Stimulated activated memory B cell treated with anti-CD40 and anti-IgM and Interleukin-4, amounts not matched to agents 10 μg/mL and 1 μg/mL and 100 μg/mL, for 72 hours (primary cell): ENCODE results near the gene CBX1.
A peak's percentile ranks its signal among the peaks of the same experiment; 100 is the strongest.

ENCODE experiments used
- ATAC-seq: fragments of 150-1000 bp; cut with Tn5 transposase; 2 replicates; pipeline ENCODE4 v1.10.0; 2021
- H3K27ac Mint-ChIP-seq: one replicate; pipeline ENCODE4 v1.8.0; 2022; ENCODE audit warnings: mild to moderate bottlenecking, mixed read lengths
- H3K27me3 Mint-ChIP-seq: one replicate; pipeline ENCODE4 v1.8.0; 2022; ENCODE audit warnings: mixed read lengths
- H3K36me3 Mint-ChIP-seq: one replicate; pipeline ENCODE4 v1.8.0; 2022; ENCODE audit warnings: mixed read lengths
- H3K4me1 Mint-ChIP-seq: one replicate; pipeline ENCODE4 v1.8.0; 2022; ENCODE audit warnings: mixed read lengths
- H3K4me3 Mint-ChIP-seq: one replicate; pipeline ENCODE4 v1.8.0; 2022; ENCODE audit warnings: mild to moderate bottlenecking, moderate library complexity, mixed read lengths
- H3K9me3 Mint-ChIP-seq: one replicate; pipeline ENCODE4 v1.8.0; 2022; ENCODE audit warnings: mixed read lengths

CBX1 gene

GRCh38 chr17:48101012-48101720 lies at the start of gene CBX1:
Gene CBX1 (minus strand): TSS chr17:48101478. CDS start chr17:48077004, 24,474 bp downstream.
- ATAC-seq: peak; percentile 99
- Mint-ChIP-seq H3K4me1 (peaks cover 54% of the 10 kb centered on the region), H3K4me3 (peak within 1 kb of the TSS; percentile 95), H3K27me3 (no peaks in the 10 kb centered on the region), H3K36me3 (no peaks in the 10 kb centered on the region), H3K9me3 (no peaks in the 10 kb centered on the region), H3K27ac (peak within 1 kb of the TSS; percentile 97)

DNA sequence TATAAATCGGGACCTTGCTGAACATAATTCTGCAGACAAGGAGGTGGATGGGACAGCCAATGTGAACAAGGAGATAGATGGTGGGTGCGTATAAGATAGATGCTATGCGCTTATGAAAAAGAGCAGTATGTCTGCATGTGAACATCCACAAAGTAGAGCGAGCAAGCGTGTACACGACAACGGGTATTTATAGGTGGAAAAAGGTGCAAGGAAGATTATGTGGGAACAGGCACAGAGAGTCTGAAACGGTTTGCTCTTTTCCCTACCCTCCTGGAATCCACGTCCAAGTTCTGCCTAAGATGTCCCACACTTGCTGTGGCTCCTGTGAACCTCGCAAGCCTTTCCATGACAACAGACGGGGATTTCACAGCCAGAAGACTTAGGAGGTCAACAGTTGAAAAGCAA lies 49.3 kb upstream of the CBX1 start:
- ATAC-seq: no peak
- Mint-ChIP-seq H3K27me3 (no peaks in the 10 kb centered on the region), H3K27ac (no peak overlapping the region), H3K9me3 (no peaks in the 10 kb centered on the region), H3K4me3 (no peak overlapping the region), H3K4me1 (no peaks in the 10 kb centered on the region), H3K36me3 (no peaks in the 10 kb centered on the region)

DNA sequence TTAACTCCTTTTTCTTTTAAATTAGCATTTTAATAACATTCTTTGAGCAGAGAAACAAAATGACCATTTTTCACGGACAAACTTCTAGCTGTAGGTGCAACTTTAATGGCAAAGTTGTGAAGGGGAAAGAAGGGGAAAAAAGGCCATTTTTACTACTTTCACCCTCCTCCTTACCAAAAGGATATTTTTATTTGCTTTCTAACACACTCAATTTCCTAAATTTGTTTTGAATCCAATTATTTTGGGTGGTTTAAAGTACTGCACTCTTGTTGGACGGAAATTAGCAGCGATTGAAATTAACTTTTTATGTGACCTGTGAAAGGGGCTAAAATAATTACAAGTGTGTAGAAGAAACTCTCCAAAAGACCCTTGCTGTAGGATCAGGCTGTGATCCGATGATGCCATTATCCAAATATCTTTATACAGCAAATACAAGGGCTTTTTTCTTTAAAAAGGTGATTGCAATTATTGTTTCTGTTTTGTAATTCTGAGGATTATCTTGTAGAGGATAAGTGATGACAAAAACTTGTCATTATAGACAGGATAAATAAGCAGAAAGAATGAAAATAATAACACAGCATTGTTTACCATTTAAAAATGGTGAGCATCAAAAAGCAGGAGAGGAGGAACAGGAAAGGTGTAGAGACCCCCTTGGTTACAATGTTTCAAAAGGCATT lies 48.6 kb upstream of the CBX1 start:
- no peaks in the 10 kb centered on the region for H3K27me3 Mint-ChIP-seq
- H3K27ac Mint-ChIP-seq: no peak overlapping the region
- no peaks in the 10 kb centered on the region for H3K36me3 Mint-ChIP-seq
- H3K9me3 Mint-ChIP-seq: no peaks in the 10 kb centered on the region
- no peak overlapping the region for H3K4me3 Mint-ChIP-seq
- no peaks in the 10 kb centered on the region for H3K4me1 Mint-ChIP-seq
- ATAC-seq: no peak

DNA sequence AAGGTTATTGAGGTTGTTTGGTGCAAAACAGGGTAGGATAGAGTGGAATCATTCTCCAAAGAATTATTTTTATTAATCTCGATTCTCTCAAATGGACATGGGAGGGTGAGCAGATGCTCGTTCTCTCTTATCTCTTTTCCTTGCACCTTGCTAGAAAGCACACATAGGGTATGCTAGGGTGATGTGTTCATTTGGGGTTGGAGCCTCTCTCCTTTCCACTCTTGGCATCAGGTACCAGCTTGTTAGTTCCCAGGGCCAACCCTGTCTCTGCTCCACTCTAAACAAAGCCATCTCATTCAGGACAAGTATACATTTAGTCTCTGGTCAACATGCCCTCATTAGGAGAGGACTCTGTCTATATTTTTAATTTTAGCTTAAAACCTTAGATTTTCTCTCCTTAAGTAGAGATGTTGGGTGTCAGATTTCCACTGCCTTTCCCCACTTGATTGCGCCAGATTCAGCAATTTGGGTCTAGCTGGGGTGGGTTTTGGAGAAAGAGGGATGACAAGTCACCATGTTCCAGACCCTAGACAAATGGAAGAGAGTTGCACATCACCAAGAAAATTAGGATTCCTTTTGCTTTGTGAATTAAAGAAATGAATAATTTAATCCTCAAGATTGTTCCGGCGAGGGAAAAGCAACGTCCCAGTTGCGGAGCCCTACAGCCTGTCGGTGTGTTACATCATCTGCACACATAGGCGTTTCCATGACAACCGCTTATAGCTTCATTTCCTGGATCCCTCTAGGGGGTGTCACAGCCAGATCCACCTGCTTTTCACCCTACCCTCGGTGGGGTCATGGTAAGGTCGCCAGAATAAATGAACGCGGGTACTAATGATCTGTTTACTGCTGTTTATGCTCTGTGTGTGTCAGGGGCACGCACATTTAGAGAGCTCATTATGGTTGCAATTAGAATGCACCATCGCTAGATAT lies 47.8 kb upstream of the CBX1 start:
- H3K27ac Mint-ChIP-seq: no peak overlapping the region
- H3K27me3 Mint-ChIP-seq: no peaks in the 10 kb centered on the region
- H3K9me3 Mint-ChIP-seq: no peaks in the 10 kb centered on the region
- H3K4me3 Mint-ChIP-seq: no peak overlapping the region
- H3K4me1 Mint-ChIP-seq: no peaks in the 10 kb centered on the region
- ATAC-seq: no peak
- H3K36me3 Mint-ChIP-seq: no peaks in the 10 kb centered on the region

DNA sequence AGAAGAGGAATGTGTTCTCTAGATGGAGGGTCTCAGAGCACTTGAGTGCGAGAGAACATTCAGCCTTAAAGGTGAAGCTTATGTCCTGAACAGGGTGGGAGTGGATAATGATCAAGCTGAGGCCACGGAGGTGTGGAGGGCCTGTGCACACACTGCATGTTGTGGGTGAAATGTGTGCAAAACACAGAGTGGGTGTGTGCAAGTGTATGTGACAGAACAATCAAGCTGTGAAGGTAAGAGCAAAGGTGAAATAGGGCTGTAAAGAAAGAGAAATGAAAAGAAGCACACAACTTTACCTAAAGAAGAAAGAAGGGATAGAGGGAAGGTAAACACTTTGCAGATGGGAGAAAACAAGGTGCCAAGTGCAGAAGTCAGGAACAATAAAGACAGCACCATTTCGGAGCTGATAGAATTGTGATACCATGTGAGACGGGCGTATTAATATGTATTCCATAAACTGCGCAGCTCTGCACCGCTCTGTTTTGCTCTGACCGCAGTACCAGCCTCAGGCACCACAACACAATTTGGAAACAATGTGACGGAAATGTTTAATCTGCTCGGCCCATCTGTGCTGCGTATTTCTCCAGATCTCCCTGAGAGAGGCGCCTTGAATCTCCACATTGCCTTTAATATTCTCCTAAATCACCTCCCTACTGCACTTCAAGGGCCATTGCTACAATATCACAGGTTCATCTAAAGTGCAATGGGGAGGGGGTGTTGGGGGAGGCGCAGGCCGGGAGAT lies 46.9 kb upstream of the CBX1 start:
- Mint-ChIP-seq H3K4me1 (no peaks in the 10 kb centered on the region), H3K36me3 (no peaks in the 10 kb centered on the region), H3K4me3 (no peak overlapping the region), H3K9me3 (no peaks in the 10 kb centered on the region), H3K27me3 (no peaks in the 10 kb centered on the region), H3K27ac (no peak overlapping the region)
- ATAC-seq: no peak

DNA sequence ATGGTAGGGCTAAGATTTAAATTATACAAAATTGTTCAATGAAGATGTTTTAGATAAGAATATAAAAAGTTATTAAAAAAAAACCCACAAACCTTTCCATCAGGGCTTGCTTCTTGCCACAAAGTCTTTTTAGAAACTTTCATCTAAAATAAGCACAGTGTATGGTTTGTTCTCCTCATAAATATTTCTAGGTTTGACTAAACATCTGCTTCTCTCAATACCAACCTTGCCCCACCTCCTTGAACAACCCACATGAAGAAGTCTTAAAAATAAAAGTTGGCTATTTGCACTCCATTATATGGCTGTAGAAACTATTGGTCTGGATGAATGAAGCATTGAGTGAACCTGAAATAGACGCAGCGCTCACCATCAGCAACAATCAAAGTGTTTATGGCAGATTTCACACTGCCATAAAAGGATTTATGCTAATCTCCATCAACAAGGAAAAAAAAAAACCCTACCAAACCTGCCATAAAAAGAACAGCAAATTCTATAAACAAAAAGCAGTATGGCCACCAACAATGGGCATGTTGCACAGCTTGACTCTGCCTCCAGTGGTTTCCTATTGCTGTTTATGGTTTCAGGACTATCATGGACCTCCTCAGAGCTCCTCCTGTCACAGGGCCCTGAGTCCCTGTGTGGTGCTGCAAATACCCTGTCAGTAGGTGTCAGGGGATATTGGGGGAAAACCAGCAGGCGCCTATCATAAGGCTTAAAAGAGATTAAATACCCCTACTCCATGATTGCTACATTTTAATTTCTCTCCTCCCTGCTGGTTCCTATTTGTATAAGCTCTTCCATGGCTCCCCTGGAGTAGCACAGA lies 43.9 kb upstream of the CBX1 start:
- no peak overlapping the region for H3K4me3 Mint-ChIP-seq
- H3K36me3 Mint-ChIP-seq: no peaks in the 10 kb centered on the region
- no peak overlapping the region for H3K27ac Mint-ChIP-seq
- H3K9me3 Mint-ChIP-seq: no peaks in the 10 kb centered on the region
- H3K4me1 Mint-ChIP-seq: peaks cover 4% of the 10 kb centered on the region
- no peak for ATAC-seq
- H3K27me3 Mint-ChIP-seq: no peaks in the 10 kb centered on the region

GRCh38 chr17:48144231-48144630 lies 43.0 kb upstream of the CBX1 start:
- Mint-ChIP-seq H3K36me3 (no peaks in the 10 kb centered on the region), H3K4me1 (peaks cover 11% of the 10 kb centered on the region), H3K27me3 (no peaks in the 10 kb centered on the region), H3K27ac (no peak overlapping the region), H3K9me3 (no peaks in the 10 kb centered on the region), H3K4me3 (no peak overlapping the region)
- ATAC-seq: no peak

- Mint-ChIP-seq H3K4me1 (peaks cover 11% of the 10 kb centered on the region), H3K27ac (no peak overlapping the region), H3K4me3 (no peak overlapping the region), H3K36me3 (no peaks in the 10 kb centered on the region), H3K9me3 (no peaks in the 10 kb centered on the region), H3K27me3 (no peaks in the 10 kb centered on the region)
- no peak for ATAC-seq
Measured at GRCh38 chr17:48143629-48144028, 42.4 kb upstream of the CBX1 start.

- Mint-ChIP-seq H3K4me1 (peaks cover 11% of the 10 kb centered on the region), H3K9me3 (no peaks in the 10 kb centered on the region), H3K4me3 (no peak overlapping the region), H3K27me3 (no peaks in the 10 kb centered on the region), H3K36me3 (no peaks in the 10 kb centered on the region), H3K27ac (peak overlapping the region; percentile 1)
- ATAC-seq: no peak
Measured at GRCh38 chr17:48139944-48140343, 38.7 kb upstream of the CBX1 start.

DNA sequence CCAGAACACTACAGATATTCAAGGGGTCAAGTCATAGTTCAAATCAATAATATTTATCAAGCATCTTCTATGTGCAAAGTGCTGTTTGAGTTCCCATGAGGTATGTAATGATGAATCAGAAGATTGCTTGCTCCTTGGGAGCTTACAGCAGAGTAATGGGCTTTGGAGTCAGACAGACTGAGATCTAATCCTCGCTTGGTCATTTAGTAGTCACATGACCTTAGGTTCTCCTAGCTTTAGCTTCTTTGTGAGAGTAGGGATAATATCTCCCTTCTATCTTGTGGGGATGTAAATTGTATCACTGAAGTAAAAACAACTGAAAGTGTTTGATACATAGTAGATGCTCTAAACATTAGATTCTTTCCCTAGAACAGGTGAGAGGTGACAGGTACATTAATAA lies 36.4 kb upstream of the CBX1 start:
- Mint-ChIP-seq H3K27ac (no peak overlapping the region), H3K4me1 (peaks cover 11% of the 10 kb centered on the region), H3K36me3 (no peaks in the 10 kb centered on the region), H3K9me3 (no peaks in the 10 kb centered on the region), H3K27me3 (no peaks in the 10 kb centered on the region), H3K4me3 (no peak overlapping the region)
- ATAC-seq: no peak

GRCh38 chr17:48134912-48135480 lies 33.7 kb upstream of the CBX1 start:
- Mint-ChIP-seq H3K4me1 (peaks cover 5% of the 10 kb centered on the region), H3K36me3 (no peaks in the 10 kb centered on the region), H3K27me3 (no peaks in the 10 kb centered on the region), H3K27ac (no peak overlapping the region), H3K4me3 (no peak overlapping the region), H3K9me3 (no peaks in the 10 kb centered on the region)
- ATAC-seq: no peak

DNA sequence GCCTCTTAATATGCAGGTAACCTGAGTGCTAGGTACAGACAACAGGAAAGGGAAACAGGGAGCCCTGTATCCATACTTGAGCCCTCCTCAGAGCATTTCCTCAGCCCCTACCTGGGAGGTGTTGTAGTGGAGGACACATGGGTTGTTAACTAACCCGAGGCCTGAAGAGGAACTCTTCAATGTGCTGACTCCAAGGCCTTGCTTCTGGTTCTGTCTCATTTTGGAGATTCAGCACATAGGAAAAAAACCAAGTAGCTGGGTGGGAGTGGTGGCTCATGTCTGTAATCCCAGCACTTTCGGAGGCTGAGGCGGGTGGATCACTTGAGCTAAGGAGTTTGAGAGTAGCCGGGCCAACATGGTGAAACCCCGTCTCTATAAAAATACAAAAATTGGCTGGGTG lies 31.1 kb upstream of the CBX1 start:
- H3K4me1 Mint-ChIP-seq: no peaks in the 10 kb centered on the region
- no peak overlapping the region for H3K4me3 Mint-ChIP-seq
- no peak overlapping the region for H3K27ac Mint-ChIP-seq
- ATAC-seq: no peak
- no peaks in the 10 kb centered on the region for H3K9me3 Mint-ChIP-seq
- no peaks in the 10 kb centered on the region for H3K27me3 Mint-ChIP-seq
- H3K36me3 Mint-ChIP-seq: no peaks in the 10 kb centered on the region

DNA sequence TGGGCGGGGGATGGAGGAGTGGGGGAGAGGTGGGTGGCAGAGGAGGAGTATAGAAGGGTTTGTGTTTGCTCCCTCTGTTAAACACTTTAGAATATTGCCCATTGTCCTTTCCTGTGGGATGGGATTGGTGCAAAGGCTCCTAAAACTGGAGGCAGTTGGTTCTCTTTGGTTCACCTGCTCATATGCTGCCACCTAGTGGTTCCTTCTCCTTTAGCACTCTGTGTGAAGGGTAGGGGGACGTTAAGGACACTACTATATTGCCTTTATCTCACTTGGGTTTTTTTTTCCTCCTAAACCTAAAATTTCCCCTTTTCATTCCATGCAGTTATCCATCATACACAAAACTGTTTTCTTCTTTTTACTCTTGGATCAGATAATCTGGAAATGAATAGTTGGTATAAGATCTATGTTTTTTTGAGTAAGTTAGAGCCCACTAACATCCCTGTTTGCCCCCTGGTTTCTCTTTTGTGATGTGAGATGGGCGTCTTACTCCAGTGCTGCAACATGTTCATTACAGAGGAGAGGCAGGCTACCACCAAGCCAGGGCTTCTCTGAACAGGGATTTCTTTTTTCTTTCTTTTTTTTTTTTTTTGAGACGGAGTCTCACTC lies 30.0 kb upstream of the CBX1 start:
- Mint-ChIP-seq H3K36me3 (no peaks in the 10 kb centered on the region), H3K4me3 (no peak overlapping the region), H3K4me1 (no peaks in the 10 kb centered on the region), H3K27me3 (no peaks in the 10 kb centered on the region), H3K27ac (no peak overlapping the region), H3K9me3 (no peaks in the 10 kb centered on the region)
- peak; percentile 65 for ATAC-seq

DNA sequence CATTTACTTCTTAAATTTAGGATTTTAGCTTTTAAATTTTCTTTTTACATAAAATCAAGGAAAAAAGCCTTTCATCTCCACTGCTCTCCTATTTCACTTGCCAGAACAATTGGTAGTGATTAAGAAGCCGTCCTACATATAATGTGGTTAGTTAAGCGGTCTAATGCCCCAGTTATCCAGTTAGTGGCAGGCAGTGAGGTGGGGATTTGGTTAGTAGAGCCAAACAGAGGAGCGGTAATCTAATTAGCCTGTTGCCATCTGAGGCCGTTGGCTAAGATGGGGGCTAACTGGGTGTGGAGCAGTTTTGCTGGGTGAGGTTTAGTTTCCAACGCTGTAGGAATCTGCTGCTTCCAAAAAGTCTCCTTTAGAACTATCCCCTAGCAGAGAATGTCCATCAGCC lies 28.7 kb upstream of the CBX1 start:
- no peak for ATAC-seq
- no peaks in the 10 kb centered on the region for H3K9me3 Mint-ChIP-seq
- no peaks in the 10 kb centered on the region for H3K27me3 Mint-ChIP-seq
- H3K4me3 Mint-ChIP-seq: no peak overlapping the region
- H3K36me3 Mint-ChIP-seq: peaks cover 7% of the 10 kb centered on the region
- H3K27ac Mint-ChIP-seq: no peak overlapping the region
- peaks cover 6% of the 10 kb centered on the region for H3K4me1 Mint-ChIP-seq
